H1 (cell line): ENCODE results near the gene BPHL. TPM values are rescaled to one million over a fixed set of nuclear protein-coding genes. Genes with fewer than 3 reads are reported as not detected.

Experiments
- CTCF ChIA-PET: fragments of 300-600 bp; sonication (Branson Sonifier 250); formaldehyde crosslinking; loops from one replicate; lab custom pipeline; 2021; ENCODE audit not compliant: partially characterized antibody; lab: Charles Lee
- POLR2A ChIA-PET: fragments of 300-600 bp; sonication (Branson Sonifier 250); formaldehyde crosslinking; loops from one replicate; lab custom pipeline; 2021; ENCODE audit warnings: inconsistent platforms; ENCODE audit not compliant: partially characterized antibody; lab: Charles Lee
- DNase-seq, 2 experiments: peaks; one replicate each; pipeline versions ENCODE4 v3.0.0 to v3.0.0-alpha.2; 2010 to 2022; ENCODE audit warnings: low spot score in 2 of 2, low read depth in 1 of 2, mixed read lengths in 1 of 2
- FAIRE-seq: peaks from 2 replicates; lab custom pipeline; 2011; peaks lifted over from hg19 to GRCh38; lab: Jason Lieb, UNC
- H2AFZ ChIP-seq: 2 replicates; pipeline ENCODE4 v1.8.1; 2012; ENCODE audit warnings: low read length, inconsistent platforms
- H2AK5ac ChIP-seq: 2 replicates; pipeline ENCODE4 v1.6.1; 2013; ENCODE audit warnings: low read depth, low read length
- H2BK120ac ChIP-seq: replicated peaks from 2 replicates; pipeline ENCODE3; 2013; ENCODE audit warnings: low read depth, low read length, inconsistent platforms
- H2BK12ac ChIP-seq: 2 replicates; pipeline ENCODE4 v1.6.1; 2013; ENCODE audit warnings: low read depth, low read length
- H2BK15ac ChIP-seq: 2 replicates; pipeline ENCODE4 v1.6.1; 2013; ENCODE audit warnings: low read length
- H2BK20ac ChIP-seq: 2 replicates; pipeline ENCODE4 v1.6.1; 2013; ENCODE audit warnings: low read length
- H2BK5ac ChIP-seq: 2 replicates; pipeline ENCODE4 v1.6.1; 2013; ENCODE audit warnings: low read depth, low read length
- H3K14ac ChIP-seq: 2 replicates; pipeline ENCODE4 v1.6.1; 2013; ENCODE audit warnings: inconsistent platforms; ENCODE audit not compliant: insufficient read length
- H3K18ac ChIP-seq: 2 replicates; pipeline ENCODE4 v1.6.1; 2013; ENCODE audit warnings: low read length; ENCODE audit errors: extremely low read depth
- H3K23ac ChIP-seq: 2 replicates; pipeline ENCODE4 v1.6.1; 2013; ENCODE audit warnings: inconsistent platforms; ENCODE audit not compliant: insufficient read length
- H3K23me2 ChIP-seq: 2 replicates; pipeline ENCODE4 v1.6.1; 2013; ENCODE audit warnings: low read depth, low read length
- H3K27ac ChIP-seq: 2 replicates; pipeline ENCODE4 v1.6.1; 2011; ENCODE audit warnings: low read depth, low read length, inconsistent platforms
- H3K27me3 ChIP-seq, 4 experiments: replicated peaks in 1 of 4; 1 replicate in 1 of 4; 2 replicates in 3 of 4; pipeline versions ENCODE4 v1.6.1 to v1.8.1; 2011 to 2013; ENCODE audit warnings: low read length in 3 of 4, mild to moderate bottlenecking in 3 of 4, inconsistent platforms in 2 of 4, mixed read lengths in 2 of 4, moderate library complexity in 1 of 4; ENCODE audit not compliant: control insufficient read depth in 3 of 4, insufficient read depth in 3 of 4; ENCODE audit errors: extremely low read depth in 1 of 4
- H3K36me3 ChIP-seq, 4 experiments: 2 replicates each; pipeline versions ENCODE4 v1.6.1 to v1.8.1; 2011 to 2013; ENCODE audit warnings: mild to moderate bottlenecking in 4 of 4, low read length in 3 of 4, moderate library complexity in 2 of 4, control low read depth in 1 of 4, inconsistent platforms in 1 of 4; ENCODE audit not compliant: insufficient read depth in 4 of 4, control insufficient read depth in 2 of 4
- H3K4ac ChIP-seq: replicated peaks from 2 replicates; pipeline ENCODE3; 2013; ENCODE audit warnings: low read length, low read depth, mixed read lengths, inconsistent platforms; ENCODE audit not compliant: insufficient read length
- H3K4me1 ChIP-seq, 4 experiments: replicated peaks in 1 of 4; 1 replicate in 1 of 4; 2 replicates in 3 of 4; pipeline versions ENCODE4 v1.6.1 to v1.8.1; 2011 to 2013; ENCODE audit warnings: low read length in 3 of 4, inconsistent platforms in 2 of 4, mixed read lengths in 1 of 4; ENCODE audit not compliant: insufficient read depth in 4 of 4, control insufficient read depth in 3 of 4
- H3K4me2 ChIP-seq, 2 experiments: 2 replicates each; pipeline versions ENCODE4 v1.6.1 to v1.8.1; 2011 to 2013; ENCODE audit warnings: low read depth in 2 of 2, low read length in 2 of 2, control low read depth in 1 of 2, inconsistent platforms in 1 of 2, mild to moderate bottlenecking in 1 of 2; ENCODE audit not compliant: insufficient read depth in 1 of 2
- H3K4me3 ChIP-seq, 4 experiments: fragments of 200-600, 300-600 bp in 1 of 4; sonication (generic), shearing (Covaris generic), sonication (Bioruptor Twin) in 1 of 4; 2 replicates each; pipeline versions ENCODE4 v1.5.1 to v1.8.1; 2011 to 2016; ENCODE audit warnings: low read length in 4 of 4, low read depth in 3 of 4, control low read depth in 2 of 4, inconsistent platforms in 2 of 4, mild to moderate bottlenecking in 2 of 4, mixed read lengths in 1 of 4, moderate library complexity in 1 of 4; ENCODE audit not compliant: insufficient read depth in 2 of 4; ENCODE audit errors: extremely low read depth in 1 of 4
- H3K56ac ChIP-seq: replicated peaks from 2 replicates; pipeline ENCODE3; 2013; ENCODE audit warnings: low read depth, mild to moderate bottlenecking, mixed read lengths, low read length, inconsistent platforms; ENCODE audit not compliant: insufficient read length
- H3K79me1 ChIP-seq: 2 replicates; pipeline ENCODE4 v1.6.1; 2013; ENCODE audit warnings: low read depth, low read length, control low read depth
- H3K79me2 ChIP-seq, 2 experiments: 2 replicates each; pipeline versions ENCODE4 v1.6.1 to v1.8.1; 2012 to 2013; ENCODE audit warnings: low read length in 2 of 2, mild to moderate bottlenecking in 2 of 2, inconsistent platforms in 1 of 2; ENCODE audit not compliant: insufficient read depth in 2 of 2, control insufficient read depth in 1 of 2
- H3K9ac ChIP-seq, 4 experiments: replicated peaks in 1 of 4; 1 replicate in 1 of 4; 2 replicates in 3 of 4; pipeline versions ENCODE4 v1.6.1 to v1.8.1; 2011 to 2013; ENCODE audit warnings: low read depth in 3 of 4, low read length in 3 of 4, control low read depth in 2 of 4, mild to moderate bottlenecking in 2 of 4, moderate library complexity in 2 of 4, inconsistent platforms in 1 of 4; ENCODE audit errors: extremely low read depth in 1 of 4
- H3K9me3 ChIP-seq, 2 experiments: 2 replicates each; pipeline versions ENCODE4 v1.6.1 to v1.8.1; 2012 to 2013; ENCODE audit warnings: mild to moderate bottlenecking in 2 of 2, moderate library complexity in 2 of 2, control low read depth in 1 of 2, inconsistent platforms in 1 of 2, low read depth in 1 of 2, low read length in 1 of 2, mixed read lengths in 1 of 2; ENCODE audit not compliant: insufficient read depth in 2 of 2
- H4K20me1 ChIP-seq, 2 experiments: replicated peaks in 1 of 2; 2 replicates each; pipeline versions ENCODE3 to v1.8.1; 2011 to 2013; ENCODE audit warnings: inconsistent platforms in 2 of 2, low read length in 2 of 2, mild to moderate bottlenecking in 1 of 2; ENCODE audit not compliant: insufficient read depth in 2 of 2, control insufficient read depth in 1 of 2
- H4K5ac ChIP-seq: 2 replicates; pipeline ENCODE4 v1.6.1; 2013; ENCODE audit warnings: low read length, low read depth, mixed read lengths, inconsistent platforms; ENCODE audit not compliant: insufficient read length
- H4K8ac ChIP-seq: 2 replicates; pipeline ENCODE4 v1.8.0; 2013; ENCODE audit warnings: mild to moderate bottlenecking, moderate library complexity, low read length, inconsistent platforms; ENCODE audit not compliant: insufficient read depth; ENCODE audit errors: extremely low read depth
- H4K91ac ChIP-seq: replicated peaks from 2 replicates; pipeline ENCODE3; 2013; ENCODE audit warnings: low read length, mixed read lengths, inconsistent platforms; ENCODE audit not compliant: insufficient read length
- CBX5 ChIP-seq: fragments of 300-800, 300-1000 bp; sonication (generic); IDR thresholded peaks from 2 replicates; pipeline ENCODE4 v1.7.1; 2016; ENCODE audit warnings: antibody characterized with exemption, low read length, low read depth
- CBX8 ChIP-seq: fragments of 300-800, 300-1000 bp; sonication (generic); IDR thresholded peaks from 2 replicates; pipeline ENCODE4 v1.7.1; 2016; ENCODE audit warnings: low read depth, low read length, borderline replicate concordance
- CEBPB ChIP-seq: IDR thresholded peaks from 2 replicates; pipeline ENCODE4 v1.6.1; 2012; ENCODE audit warnings: low read depth, low read length
- GABPA ChIP-seq: IDR thresholded peaks from 2 replicates; pipeline ENCODE4 v1.6.1; 2011; ENCODE audit warnings: mild to moderate bottlenecking, low read length, moderate library complexity, borderline replicate concordance; ENCODE audit not compliant: insufficient read depth
- JUND ChIP-seq: IDR thresholded peaks from 2 replicates; pipeline ENCODE4 v1.6.1; 2011; ENCODE audit warnings: mild to moderate bottlenecking, improper control_type of control experiment, low read length
- KDM1A ChIP-seq: fragments of 200-600, 300-600 bp; sonication (generic); IDR thresholded peaks from 2 replicates; pipeline ENCODE4 v1.7.1; 2016; ENCODE audit warnings: mild to moderate bottlenecking, low read length, borderline replicate concordance
- MAX ChIP-seq: IDR thresholded peaks from 2 replicates; pipeline ENCODE4 v1.6.1; 2012; ENCODE audit warnings: inconsistent platforms
- RAD21 ChIP-seq, 2 experiments: IDR thresholded peaks in 1 of 2; conservative IDR thresholded peaks in 1 of 2; 2 replicates each; pipeline ENCODE4 v1.6.1; 2011; ENCODE audit warnings: low read depth in 2 of 2, low read length in 2 of 2, improper control_type of control experiment in 1 of 2, inconsistent platforms in 1 of 2, mild to moderate bottlenecking in 1 of 2, moderate library complexity in 1 of 2
- SUZ12 ChIP-seq: fragments of 200-600 bp; sonication (generic); IDR thresholded peaks from 2 replicates; pipeline ENCODE4 v1.6.1; 2012; ENCODE audit warnings: mild to moderate bottlenecking, inconsistent platforms, low read length, moderate library complexity, mixed read lengths
- WGBS, 2 experiments: shearing (Covaris generic) in 1 of 2; methylation state at CpG; one replicate each; pipeline versions ENCODE4 v1.1.6 to v1.1.7; 2013 to 2015; ENCODE audit warnings: low lambda C conversion rate in 2 of 2, mixed read lengths in 2 of 2, inconsistent platforms in 1 of 2, low coverage in 1 of 2, missing lambda C conversion rate in 1 of 2; ENCODE audit not compliant: insufficient replicate concordance in 2 of 2, insufficient coverage in 1 of 2, insufficient read length in 1 of 2; ENCODE audit errors: extremely low coverage in 1 of 2, missing lambda C conversion rate in 1 of 2; 5-methylcytosine and 5-hydroxymethylcytosine counted together
- polyA plus RNA-seq, 7 experiments: library from polyadenylated mRNA; depleted of rRNA in 3 of 7; stranded (reverse) in 5 of 7; unstranded in 2 of 7; fragments of >200 nt in 5 of 7; fragments of 200-250 nt in 2 of 7; gene quantifications; 1 replicate in 5 of 7; 2 replicates in 1 of 7; 4 replicates in 1 of 7; pipeline versions ENCODE4 v1.2.1 to v1.2.3, GENCODE V29; 2011 to 2013; ENCODE audit warnings: missing spikeins in 2 of 7, mixed read lengths in 2 of 7
- total RNA-seq: library from RNA; stranded (reverse); fragmentation: NEBNext Ultra II Directional; extraction: Animal tissue kit (Norgen Biotek cat#: 25700); gene quantifications from 2 replicates; pipeline ENCODE4 v1.2.1, GENCODE V29; 2021

BPHL gene
- total and polyA plus RNA-seq, 2 of the 8 experiments (the other 6 are each of a cell fraction or from before 2014, with no cell fraction given): 24.4 to 36.4 TPM

DNA sequence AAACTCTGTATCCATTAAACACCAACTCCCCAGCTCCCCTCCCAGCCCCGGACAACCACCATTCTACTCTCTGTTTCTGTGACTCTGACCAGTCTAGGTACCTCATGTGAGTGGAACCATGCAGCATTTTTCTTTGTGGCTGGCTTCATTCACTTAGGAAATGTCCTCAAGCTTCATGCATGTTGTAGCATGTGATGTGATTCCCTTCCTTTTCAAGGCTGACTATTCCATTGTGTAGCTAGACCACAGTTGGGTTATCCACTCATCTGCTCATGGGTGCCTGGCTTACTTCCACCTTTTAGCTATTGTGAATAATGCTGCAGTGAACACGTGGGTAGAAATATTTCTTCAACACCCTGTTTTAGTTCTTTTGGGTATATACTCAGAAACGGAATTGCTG lies 8.8 kb upstream of the BPHL start:
- Histone ChIP-seq H3K27ac (no peak overlapping the region), H3K4ac (no peak overlapping the region), H3K4me3 (no peak overlapping the region), H3K4me1 (no peaks in the 10 kb centered on the region), H3K9me3 (no peaks in the 10 kb centered on the region), H2AK5ac (no peak overlapping the region), H3K79me1 (no peaks in the 10 kb centered on the region; the same call in 1 of the 2 replicates), H4K8ac (no peak overlapping the region), H4K91ac (no peak overlapping the region), H3K23ac (no peak overlapping the region), H4K5ac (no peak overlapping the region), H3K36me3 (peaks cover 4 to 42% (median 29%) of the 10 kb centered on the region in 4 experiments), H3K18ac (no peak overlapping the region), H3K79me2 (no peaks in the 10 kb centered on the region), H2AFZ (no peak overlapping the region), H3K14ac (no peak overlapping the region), H3K9ac (no peak overlapping the region), H3K4me2 (no peak overlapping the region), H3K27me3 (no peaks in the 10 kb centered on the region), H2BK15ac (no peak overlapping the region), H2BK20ac (no peak overlapping the region), H3K23me2 (no peaks in the 10 kb centered on the region), H3K56ac (no peak overlapping the region), H2BK5ac (no peak overlapping the region), H4K20me1 (no peaks in the 10 kb centered on the region), H2BK120ac (no peak overlapping the region), H2BK12ac (no peak overlapping the region)
- no peak for FAIRE-seq
- TF ChIP-seq GABPA: no peak
- no peak for TF ChIP-seq RAD21 (IDR thresholded peaks at IDR 0.05 in 1 of 2, conservative IDR thresholded peaks at IDR 0.05 in 1 of 2; ENCODE audit: low read depth in 2 of 2, low read length in 2 of 2)
- no peak for TF ChIP-seq MAX
- TF ChIP-seq CBX8: no peak
- no peak for TF ChIP-seq JUND
- TF ChIP-seq KDM1A: no peak
- TF ChIP-seq CEBPB: no peak
- TF ChIP-seq SUZ12: no peak
- no peak for TF ChIP-seq CBX5
- peak in 1 of 2 experiments; percentile 2 for DNase-seq
- WGBS, 2 experiments: 88% methylated on average over 3 of the region's 3 CpGs; no CpG with 5 or more reads in 1 of the 2 experiments
- CTCF ChIA-PET: interaction anchor here (0.7 to 1.6 kb wide), 5 partner anchors 12 to 353 kb away, joined by 3 to 5 read pairs (median 4); no protein-coding TSS in a partner anchor
- POLR2A ChIA-PET: interaction anchor here (1.1 to 1.4 kb wide), 2 partner anchors 27 to 53 kb away, joined by 3 to 4 read pairs; no protein-coding TSS in a partner anchor
